ENCODE data around the gene NANOS2. TPM values are rescaled to one million over a fixed set of nuclear protein-coding genes. Genes with fewer than 3 reads are reported as not detected.
A peak's percentile ranks its signal among the peaks of the same experiment; 100 is the strongest.

The NANOS2 gene
- total and polyA plus RNA-seq, 9 of the 15 experiments (the other 6 are each of a cell fraction or from before 2014, with no cell fraction given), result not detected

GRCh38 chr19:45886427-45887199 lies 28.0 kb downstream of the NANOS2 start (continued):
- TF ChIP-seq ZBTB33 (CRISPR knock-in tag; IDR thresholded peaks at IDR 0.05), result no peak; the same call in 1 of the 2 replicates
- no peak for TF ChIP-seq CCAR2 (IDR thresholded peaks at IDR 0.05; ENCODE audit: low read depth, low read length)
- TF ChIP-seq, protein P1, sequence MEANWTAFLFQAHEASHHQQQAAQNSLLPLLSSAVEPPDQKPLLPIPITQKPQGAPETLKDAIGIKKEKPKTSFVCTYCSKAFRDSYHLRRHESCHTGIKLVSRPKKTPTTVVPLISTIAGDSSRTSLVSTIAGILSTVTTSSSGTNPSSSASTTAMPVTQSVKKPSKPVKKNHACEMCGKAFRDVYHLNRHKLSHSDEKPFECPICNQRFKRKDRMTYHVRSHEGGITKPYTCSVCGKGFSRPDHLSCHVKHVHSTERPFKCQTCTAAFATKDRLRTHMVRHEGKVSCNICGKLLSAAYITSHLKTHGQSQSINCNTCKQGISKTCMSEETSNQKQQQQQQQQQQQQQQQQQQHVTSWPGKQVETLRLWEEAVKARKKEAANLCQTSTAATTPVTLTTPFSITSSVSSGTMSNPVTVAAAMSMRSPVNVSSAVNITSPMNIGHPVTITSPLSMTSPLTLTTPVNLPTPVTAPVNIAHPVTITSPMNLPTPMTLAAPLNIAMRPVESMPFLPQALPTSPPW (CRISPR knock-in tag; IDR thresholded peaks at IDR 0.05), result peak; percentile 95
- TF ChIP-seq ATF3 (IDR thresholded peaks at IDR 0.05), result no peak
- TF ChIP-seq ATF3 (CRISPR knock-in tag; conservative IDR thresholded peaks at IDR 0.05), result 0 out of 2 replicates have a peak, but pooled peaks have one; percentile 55
- no peak for TF ChIP-seq GABPB2 (CRISPR knock-in tag; conservative IDR thresholded peaks at IDR 0.05)
- no peak for TF ChIP-seq ZBTB8A (IDR thresholded peaks at IDR 0.05; ENCODE audit: partially characterized antibody)
- no peak for TF ChIP-seq NR2C2 (CRISPR knock-in tag; IDR thresholded peaks at IDR 0.05)
- TF ChIP-seq NR2C2 (tag; IDR thresholded peaks at IDR 0.05), result peak; percentile 69; the same call in 1 of the 2 replicates
- TF ChIP-seq FOS (IDR thresholded peaks at IDR 0.05; ENCODE audit: extremely low read depth, insufficient read length), result no peak
- peak; percentile 62; the same call in 1 of the 2 replicates for TF ChIP-seq SUPT5H (IDR thresholded peaks at IDR 0.05)
- no peak; the same call in 1 of the 2 replicates for TF ChIP-seq ZNF766 (CRISPR knock-in tag; conservative IDR thresholded peaks at IDR 0.05)
- peak; percentile 86; the same call in 1 of the 2 replicates for TF ChIP-seq TOE1 (IDR thresholded peaks at IDR 0.05; ENCODE audit: borderline replicate concordance)
- TF ChIP-seq TOE1 (CRISPR knock-in tag; IDR thresholded peaks at IDR 0.05; ENCODE audit: borderline replicate concordance, low read depth), result no peak
- TF ChIP-seq POLR2AphosphoS5 (IDR thresholded peaks at IDR 0.05; ENCODE audit: control insufficient read depth, insufficient read depth, low read depth, low read length), result peak; percentile 63
- TF ChIP-seq GABPB1 (CRISPR knock-in tag; IDR thresholded peaks at IDR 0.05), result peak; percentile 97
- TF ChIP-seq KLF6 (CRISPR knock-in tag; IDR thresholded peaks at IDR 0.05; ENCODE audit: borderline replicate concordance), result no peak

All from K562 (cell line).